Measurements from ENCODE around the gene VKORC1.

VKORC1 gene

GRCh38 chr16:31114468-31114867 lies 19.9 kb upstream of the VKORC1 start:
- Histone ChIP-seq H3K4me3 (ENCODE audit: insufficient read length, low read depth) (no peak overlapping the region), H3K9me3 (ENCODE audit: insufficient read depth, low read length) (no peaks in the 10 kb centered on the region), H3K36me3 (ENCODE audit: insufficient read depth, insufficient read length, low read length) (peaks cover 50% of the 10 kb centered on the region), H3K27me3 (ENCODE audit: insufficient read depth, insufficient read length) (no peaks in the 10 kb centered on the region), H3K4me1 (ENCODE audit: insufficient read depth, insufficient read length) (peaks cover 5% of the 10 kb centered on the region), H3K9ac (ENCODE audit: insufficient read length, low read depth) (no peak overlapping the region)
- no peak for DNase-seq (ENCODE audit: low read depth, low spot score)
- TF ChIP-seq ZNF274 (IDR thresholded peaks at IDR 0.05; ENCODE audit: low read depth, low read length) (no peak), YY1 (IDR thresholded peaks at IDR 0.05; ENCODE audit: insufficient read depth, insufficient read length) (no peak), SUZ12 (IDR thresholded peaks at IDR 0.05; ENCODE audit: extremely low read depth, insufficient read depth, insufficient read length) (no peak)

- no peak overlapping the region for H3K9ac ChIP-seq (ENCODE audit: insufficient read length, low read depth)
- peaks cover 3% of the 10 kb centered on the region for H3K4me1 ChIP-seq (ENCODE audit: insufficient read depth, insufficient read length)
- no peak for DNase-seq (ENCODE audit: low read depth, low spot score)
Observed at GRCh38 chr16:31113121-31114120, 18.8 kb upstream of the VKORC1 start.

GRCh38 chr16:31112711-31113110 lies 18.1 kb upstream of the VKORC1 start:
- no peak overlapping the region for H3K9ac ChIP-seq (ENCODE audit: insufficient read length, low read depth)
- H3K4me1 ChIP-seq (ENCODE audit: insufficient read depth, insufficient read length): peaks cover 3% of the 10 kb centered on the region

More at GRCh38 chr16:31113121-31114120, 18.8 kb upstream of the VKORC1 start:
- no peaks in the 10 kb centered on the region for H3K27me3 ChIP-seq (ENCODE audit: insufficient read depth, insufficient read length)
- TF ChIP-seq YY1 (IDR thresholded peaks at IDR 0.05; ENCODE audit: insufficient read depth, insufficient read length): no peak
- no peak for TF ChIP-seq ZNF274 (IDR thresholded peaks at IDR 0.05; ENCODE audit: low read depth, low read length)
- no peak for TF ChIP-seq SUZ12 (IDR thresholded peaks at IDR 0.05; ENCODE audit: extremely low read depth, insufficient read depth, insufficient read length)
- no peaks in the 10 kb centered on the region for H3K9me3 ChIP-seq (ENCODE audit: insufficient read depth, low read length)
- peaks cover 44% of the 10 kb centered on the region for H3K36me3 ChIP-seq (ENCODE audit: insufficient read depth, insufficient read length, low read length)
- no peak overlapping the region for H3K4me3 ChIP-seq (ENCODE audit: insufficient read length, low read depth)

GRCh38 chr16:31111881-31112466 lies 17.4 kb upstream of the VKORC1 start:
- no peak for TF ChIP-seq SUZ12 (IDR thresholded peaks at IDR 0.05; ENCODE audit: extremely low read depth, insufficient read depth, insufficient read length)
- no peak for TF ChIP-seq ZNF274 (IDR thresholded peaks at IDR 0.05; ENCODE audit: low read depth, low read length)
- TF ChIP-seq YY1 (IDR thresholded peaks at IDR 0.05; ENCODE audit: insufficient read depth, insufficient read length): no peak
- Histone ChIP-seq H3K9ac (ENCODE audit: insufficient read length, low read depth) (no peak overlapping the region), H3K27me3 (ENCODE audit: insufficient read depth, insufficient read length) (no peaks in the 10 kb centered on the region), H3K36me3 (ENCODE audit: insufficient read depth, insufficient read length, low read length) (peaks cover 43% of the 10 kb centered on the region), H3K9me3 (ENCODE audit: insufficient read depth, low read length) (no peaks in the 10 kb centered on the region), H3K4me1 (ENCODE audit: insufficient read depth, insufficient read length) (peaks cover 3% of the 10 kb centered on the region), H3K4me3 (ENCODE audit: insufficient read length, low read depth) (no peak overlapping the region)
- DNase-seq (ENCODE audit: low read depth, low spot score): no peak

More at GRCh38 chr16:31112711-31113110, 18.1 kb upstream of the VKORC1 start:
- Histone ChIP-seq H3K4me3 (ENCODE audit: insufficient read length, low read depth) (no peak overlapping the region), H3K36me3 (ENCODE audit: insufficient read depth, insufficient read length, low read length) (peaks cover 43% of the 10 kb centered on the region), H3K9me3 (ENCODE audit: insufficient read depth, low read length) (no peaks in the 10 kb centered on the region), H3K27me3 (ENCODE audit: insufficient read depth, insufficient read length) (no peaks in the 10 kb centered on the region)
- TF ChIP-seq YY1 (IDR thresholded peaks at IDR 0.05; ENCODE audit: insufficient read depth, insufficient read length) (no peak), SUZ12 (IDR thresholded peaks at IDR 0.05; ENCODE audit: extremely low read depth, insufficient read depth, insufficient read length) (no peak), ZNF274 (IDR thresholded peaks at IDR 0.05; ENCODE audit: low read depth, low read length) (no peak)
- no peak for DNase-seq (ENCODE audit: low read depth, low spot score)

GRCh38 chr16:31110106-31111034 lies 15.8 kb upstream of the VKORC1 start:
- no peaks in the 10 kb centered on the region for H3K9me3 ChIP-seq (ENCODE audit: insufficient read depth, low read length)
- no peak overlapping the region for H3K9ac ChIP-seq (ENCODE audit: insufficient read length, low read depth)
- peaks cover 43% of the 10 kb centered on the region for H3K36me3 ChIP-seq (ENCODE audit: insufficient read depth, insufficient read length, low read length)
- H3K27me3 ChIP-seq (ENCODE audit: insufficient read depth, insufficient read length): no peaks in the 10 kb centered on the region
- peaks cover 3% of the 10 kb centered on the region for H3K4me1 ChIP-seq (ENCODE audit: insufficient read depth, insufficient read length)
- no peak for TF ChIP-seq YY1 (IDR thresholded peaks at IDR 0.05; ENCODE audit: insufficient read depth, insufficient read length)
- no peak for TF ChIP-seq SUZ12 (IDR thresholded peaks at IDR 0.05; ENCODE audit: extremely low read depth, insufficient read depth, insufficient read length)
- DNase-seq (ENCODE audit: low read depth, low spot score): no peak
- no peak overlapping the region for H3K4me3 ChIP-seq (ENCODE audit: insufficient read length, low read depth)

GRCh38 chr16:31109622-31110021 lies 15.0 kb upstream of the VKORC1 start:
- Histone ChIP-seq H3K36me3 (ENCODE audit: insufficient read depth, insufficient read length, low read length) (peaks cover 43% of the 10 kb centered on the region), H3K4me1 (ENCODE audit: insufficient read depth, insufficient read length) (peaks cover 3% of the 10 kb centered on the region), H3K27me3 (ENCODE audit: insufficient read depth, insufficient read length) (no peaks in the 10 kb centered on the region), H3K9me3 (ENCODE audit: insufficient read depth, low read length) (no peaks in the 10 kb centered on the region), H3K4me3 (ENCODE audit: insufficient read length, low read depth) (no peak overlapping the region), H3K9ac (ENCODE audit: insufficient read length, low read depth) (no peak overlapping the region)
- TF ChIP-seq SUZ12 (IDR thresholded peaks at IDR 0.05; ENCODE audit: extremely low read depth, insufficient read depth, insufficient read length): no peak
- no peak for TF ChIP-seq YY1 (IDR thresholded peaks at IDR 0.05; ENCODE audit: insufficient read depth, insufficient read length)
- no peak for TF ChIP-seq ZNF274 (IDR thresholded peaks at IDR 0.05; ENCODE audit: low read depth, low read length)
- DNase-seq (ENCODE audit: low read depth, low spot score): no peak
